HCT116 (cell line): Measurements from ENCODE around the gene TMEM128. TPM values are rescaled to one million over a fixed set of nuclear protein-coding genes. Genes with fewer than 3 reads are reported as not detected.

ENCODE experiments used
- ATAC-seq: fragments of 200-7000 bp; cut with Tn5 transposase; 2 replicates; pipeline ENCODE4 v1.9.1; 2020; ENCODE audit warnings: mild to moderate bottlenecking, moderate library complexity
- BruUV-seq: library from RNA; stranded (reverse); fragments of 400-500 nt; replicated peaks from 2 replicates; lab custom pipeline; 2021; lab: Mats Ljungman, UMichigan
- CTCF ChIA-PET: fragments of 300-600 bp; sonication (Branson Sonifier 250); formaldehyde crosslinking; loops from one replicate; lab custom pipeline; 2021; ENCODE audit warnings: antibody characterized with exemption; lab: Charles Lee
- POLR2A ChIA-PET: fragments of 300-600, 350-600 bp; sonication (Branson Sonifier 250); formaldehyde crosslinking; loops from one replicate; lab custom pipeline; 2021; ENCODE audit warnings: antibody characterized with exemption; lab: Charles Lee
- RAD21 ChIA-PET, 2 experiments: fragments of 300-600 bp; sonication (Branson Sonifier 250); formaldehyde crosslinking; loops; one replicate each; lab custom pipeline; 2023; ENCODE audit warnings: low total read pairs in 2 of 2; ENCODE audit not compliant: uncharacterized antibody in 2 of 2, unreplicated experiment in 2 of 2, low non-redundant PET in 1 of 2; lab: Charles Lee
- DNase-seq: peaks from one replicate; pipeline ENCODE4 v3.0.0-alpha.2; 2010; ENCODE audit warnings: low read depth, low spot score
- H2AFZ ChIP-seq: fragments of 200-600 bp; shearing (Covaris generic), sonication (generic); 2 replicates; pipeline ENCODE4 v1.6.1; 2017; ENCODE audit warnings: low read depth, mixed run types, mixed read lengths, antibody characterized with exemption, low read length; ENCODE audit not compliant: poor library complexity, severe bottlenecking
- H3K27ac ChIP-seq: 2 replicates; pipeline ENCODE4 v1.5.1; 2012; ENCODE audit warnings: low read depth, low read length
- H3K27me3 ChIP-seq: fragments of 200-600 bp; sonication (generic); 2 replicates; pipeline ENCODE4 v1.6.1; 2016; ENCODE audit warnings: mixed run types, low read length, mixed read lengths; ENCODE audit not compliant: insufficient read depth
- H3K36me3 ChIP-seq, 2 experiments: fragments of 200-500 bp in 1 of 2; fragments of 200-600 bp in 1 of 2; sonication (Bioruptor generic) in 1 of 2; sonication (generic) in 1 of 2; 2 replicates each; pipeline versions ENCODE4 v1.5.1 to v1.6.1; 2014 to 2016; ENCODE audit warnings: low read length in 2 of 2, inconsistent platforms in 1 of 2, mixed read lengths in 1 of 2, mixed run types in 1 of 2; ENCODE audit not compliant: insufficient read depth in 2 of 2, control insufficient read depth in 1 of 2
- H3K4me1 ChIP-seq, 2 experiments: fragments of 200-600 bp in 1 of 2; sonication (generic) in 1 of 2; 2 replicates each; pipeline versions ENCODE4 v1.5.1 to v1.6.1; 2012 to 2017; ENCODE audit warnings: low read length in 2 of 2, inconsistent platforms in 1 of 2, mild to moderate bottlenecking in 1 of 2, mixed read lengths in 1 of 2, mixed run types in 1 of 2, moderate library complexity in 1 of 2; ENCODE audit not compliant: insufficient read depth in 2 of 2, control insufficient read depth in 1 of 2
- H3K4me2 ChIP-seq: fragments of 200-600 bp; sonication (generic); 2 replicates; pipeline ENCODE4 v1.6.1; 2017; ENCODE audit warnings: mixed run types, low read length, mixed read lengths
- H3K4me3 ChIP-seq, 2 experiments: fragments of 200-600 bp in 1 of 2; sonication (generic) in 1 of 2; replicated peaks in 1 of 2; 2 replicates each; pipeline ENCODE4 v1.5.1; 2011 to 2016; ENCODE audit warnings: low read length in 2 of 2, control low read depth in 1 of 2, low read depth in 1 of 2, mild to moderate bottlenecking in 1 of 2, mixed read lengths in 1 of 2, mixed run types in 1 of 2
- H3K79me2 ChIP-seq: fragments of 200-600 bp; sonication (generic); 2 replicates; pipeline ENCODE4 v1.6.1; 2017; ENCODE audit warnings: mild to moderate bottlenecking, mixed run types, low read length, moderate library complexity, mixed read lengths; ENCODE audit not compliant: insufficient read depth
- H3K9ac ChIP-seq: fragments of 200-600 bp; sonication (generic); 2 replicates; pipeline ENCODE4 v1.6.1; 2016; ENCODE audit warnings: low read length, mixed read lengths
- H3K9me2 ChIP-seq: fragments of 200-600 bp; sonication (generic), shearing (Covaris generic); 2 replicates; pipeline ENCODE4 v1.6.1; 2017; ENCODE audit warnings: mixed run types, mild to moderate bottlenecking, moderate library complexity; ENCODE audit not compliant: insufficient read depth
- H3K9me3 ChIP-seq, 2 experiments: fragments of 200-500 bp in 1 of 2; fragments of 200-600 bp in 1 of 2; sonication (Bioruptor generic) in 1 of 2; sonication (generic) in 1 of 2; 2 replicates each; pipeline ENCODE4 v1.6.1; 2014 to 2017; ENCODE audit warnings: low read length in 2 of 2, mixed read lengths in 2 of 2, inconsistent platforms in 1 of 2, low read depth in 1 of 2, mild to moderate bottlenecking in 1 of 2, mixed run types in 1 of 2, moderate library complexity in 1 of 2; ENCODE audit not compliant: control insufficient read depth in 1 of 2, insufficient read depth in 1 of 2
- H4K20me1 ChIP-seq: fragments of 200-600 bp; sonication (generic), shearing (Covaris generic); 2 replicates; pipeline ENCODE4 v1.6.1; 2017; ENCODE audit warnings: mixed run types, mild to moderate bottlenecking, moderate library complexity; ENCODE audit not compliant: insufficient read depth
- ATF3 ChIP-seq: IDR thresholded peaks from 2 replicates; pipeline ENCODE4 v1.6.1; 2012
- MAX ChIP-seq: IDR thresholded peaks from 2 replicates; pipeline ENCODE4 v1.6.1; 2012
- POLR2A ChIP-seq: IDR thresholded peaks from 2 replicates; pipeline ENCODE4 v1.7.0; 2011; ENCODE audit warnings: borderline replicate concordance; ENCODE audit not compliant: insufficient read depth, insufficient read length; ENCODE audit errors: extremely low read depth
- REST ChIP-seq: IDR thresholded peaks from 2 replicates; pipeline ENCODE4 v1.6.1; 2012; ENCODE audit warnings: low read depth
- SRF ChIP-seq: IDR thresholded peaks from 2 replicates; pipeline ENCODE4 v1.6.1; 2012; ENCODE audit warnings: low read depth
- YY1 ChIP-seq: IDR thresholded peaks from 2 replicates; pipeline ENCODE4 v1.6.1; 2011; ENCODE audit warnings: low read length, low read depth, moderate library complexity, mild to moderate bottlenecking; ENCODE audit not compliant: insufficient replicate concordance; ENCODE audit errors: extremely low read depth
- intact Hi-C: fragments of 100-400 bp; cut with micrococcal nuclease; formaldehyde crosslinking; loops from 2 replicates; pipeline ENCODE4 v1.10.0; 2022
- total RNA-seq: library from RNA; stranded (reverse); gene quantifications from one replicate; pipeline ENCODE4 v1.2.1, GENCODE V29; 2021; ENCODE audit not compliant: unreplicated experiment

TMEM128 gene
- total RNA-seq, 1 experiment from 2014 or later = 19.5 TPM

GRCh38 chr4:4227510-4228355, 20.3 kb downstream of the TMEM128 start:
- Histone ChIP-seq H3K4me2 (no peak overlapping the region), H3K9me3 (no peaks in the 10 kb centered on the region), H3K79me2 (no peaks in the 10 kb centered on the region), H3K4me3 (no peak overlapping the region), H4K20me1 (no peaks in the 10 kb centered on the region), H3K36me3 (no peaks in the 10 kb centered on the region), H3K9ac (no peak overlapping the region), H2AFZ (no peak overlapping the region), H3K4me1 (no peaks in the 10 kb centered on the region), H3K27ac (no peak overlapping the region), H3K27me3 (no peaks in the 10 kb centered on the region), H3K9me2 (no peaks in the 10 kb centered on the region)
- ATAC-seq (no peak), DNase-seq (no peak)
- TF ChIP-seq POLR2A (no peak), YY1 (no peak), SRF (no peak)
- ChIA-PET CTCF (no interaction called here), RAD21 (no interaction called here), POLR2A (no interaction called here)
- intact Hi-C loops = no loop called here
- BruUV-seq = no TSS peak

GRCh38 chr4:4226606-4227438, 21.2 kb downstream of the TMEM128 start, which contains the start of gene OTOP1:
TSS of gene OTOP1 (minus strand) at chr4:4226929. CDS start at chr4:4226864, 65 bp downstream.
- Histone ChIP-seq H4K20me1 (no peaks in the 10 kb centered on the region), H3K9ac (no peak within 1 kb of the TSS), H3K79me2 (no peaks in the 10 kb centered on the region), H3K4me1 (no peaks in the 10 kb centered on the region), H3K9me3 (no peaks in the 10 kb centered on the region), H3K36me3 (no peaks in the 10 kb centered on the region), H3K27me3 (peaks cover 4% of the 10 kb centered on the region; the same call in 1 of the 2 replicates), H3K9me2 (no peaks in the 10 kb centered on the region), H3K27ac (no peak within 1 kb of the TSS), H3K4me2 (no peak within 1 kb of the TSS), H2AFZ (no peak within 1 kb of the TSS), H3K4me3 (no peak within 1 kb of the TSS)
- ATAC-seq (no peak), DNase-seq (no peak)
- ChIA-PET RAD21 (no interaction called here), CTCF (no interaction called here), POLR2A (no interaction called here)
- intact Hi-C loops = no loop called here
- no TSS peak for BruUV-seq
- TF ChIP-seq ATF3 = no peak
- TF ChIP-seq MAX = no peak
- no peak for TF ChIP-seq REST
- no peak for TF ChIP-seq POLR2A
